Peyer's patch (tissue), 4 donors: ENCODE results near the gene UBIAD1. TPM values are rescaled to one million over a fixed set of nuclear protein-coding genes. Genes with fewer than 3 reads are reported as not detected.

Experiments used
- DNase-seq, 3 donors: peaks; one replicate each; pipeline ENCODE4 v3.0.0-alpha.2; 2017 to 2019
- H3K27ac ChIP-seq, 4 donors: fragments of 200-600 bp; sonication (generic); one replicate each; pipeline ENCODE4 v1.5.1; 2016 to 2019
- H3K27me3 ChIP-seq, 2 donors: fragments of 200-600 bp; sonication (generic); one replicate each; pipeline ENCODE4 v1.5.1; 2019
- H3K36me3 ChIP-seq, 3 donors: fragments of 200-600 bp; sonication (generic); one replicate each; pipeline ENCODE4 v1.5.1; 2016 to 2019
- H3K4me1 ChIP-seq, 4 donors: fragments of 200-600 bp; sonication (generic); one replicate each; pipeline ENCODE4 v1.5.1; 2016 to 2019
- H3K4me3 ChIP-seq, 4 donors: fragments of 200-600 bp; sonication (generic); 1 replicate in 3 of 4; 2 replicates in 1 of 4; pipeline ENCODE4 v1.5.1; 2016 to 2019; ENCODE audit warnings: mild to moderate bottlenecking in 1 of 4
- H3K9me3 ChIP-seq, 4 donors: fragments of 200-600 bp; sonication (generic); one replicate each; pipeline ENCODE4 v1.5.1; 2016 to 2019; ENCODE audit warnings: mild to moderate bottlenecking in 1 of 4
- CTCF ChIP-seq, 6 experiments: fragments of 450-650 bp in 4 of 6; fragments of 200-600 bp in 2 of 6; sonication (generic) in 1 of 6; IDR thresholded peaks; one replicate each; pipeline ENCODE4 v1.5.1; 2017 to 2019; ENCODE audit warnings: antibody characterized with exemption in 6 of 6, mild to moderate bottlenecking in 3 of 6, moderate library complexity in 1 of 6
- POLR2A ChIP-seq, 2 donors: fragments of 450-650 bp; IDR thresholded peaks; one replicate each; pipeline ENCODE4 v1.5.1; 2017; ENCODE audit warnings: antibody characterized with exemption in 2 of 2, mild to moderate bottlenecking in 2 of 2, moderate library complexity in 2 of 2
- total RNA-seq, 4 donors: library from RNA; depleted of rRNA; stranded (reverse); fragments of >200 nt; gene quantifications; one replicate each; pipeline ENCODE4 v1.1.0, GENCODE V29; 2016

UBIAD1 gene
- total RNA-seq, 4 donors from 2014 or later, result 7.5 to 18.2 (median 12.4) TPM

- TF ChIP-seq POLR2A (IDR thresholded peaks at IDR 0.05) (no peak), CTCF (IDR thresholded peaks at IDR 0.05) (no peak)
- H3K27me3 ChIP-seq, result no peaks in the 10 kb centered on the region
- no peaks in the 10 kb centered on the region for H3K9me3 ChIP-seq
- no peaks in the 10 kb centered on the region for H3K4me1 ChIP-seq
- H3K36me3 ChIP-seq, result no peaks in the 10 kb centered on the region
- H3K27ac ChIP-seq, result no peak overlapping the region
- no peak for DNase-seq
- H3K4me3 ChIP-seq, result no peak overlapping the region
Observed at GRCh38 chr1:11328444-11328843, 55.4 kb downstream of the UBIAD1 start.

GRCh38 chr1:11330411-11330810 is 57.4 kb downstream of the UBIAD1 start:
- no peaks in the 10 kb centered on the region for H3K9me3 ChIP-seq

GRCh38 chr1:11331036-11331944 is 58.3 kb downstream of the UBIAD1 start:
- Histone ChIP-seq H3K9me3 (no peaks in the 10 kb centered on the region), H3K4me3 (no peak overlapping the region), H3K36me3 (no peaks in the 10 kb centered on the region), H3K4me1 (no peaks in the 10 kb centered on the region), H3K27me3 (no peaks in the 10 kb centered on the region), H3K27ac (no peak overlapping the region)
- DNase-seq, result no peak
- TF ChIP-seq POLR2A (IDR thresholded peaks at IDR 0.05), result no peak
- TF ChIP-seq CTCF (IDR thresholded peaks at IDR 0.05), result no peak

More at GRCh38 chr1:11330411-11330810, 57.4 kb downstream of the UBIAD1 start:
- Histone ChIP-seq H3K4me1 (no peaks in the 10 kb centered on the region), H3K36me3 (no peaks in the 10 kb centered on the region), H3K27ac (no peak overlapping the region), H3K27me3 (no peaks in the 10 kb centered on the region), H3K4me3 (no peak overlapping the region)
- TF ChIP-seq POLR2A (IDR thresholded peaks at IDR 0.05), result no peak
- no peak for TF ChIP-seq CTCF (IDR thresholded peaks at IDR 0.05)
- no peak for DNase-seq

- H3K27ac ChIP-seq, result no peak overlapping the region
- DNase-seq, result no peak
- TF ChIP-seq POLR2A (IDR thresholded peaks at IDR 0.05) (no peak), CTCF (IDR thresholded peaks at IDR 0.05) (no peak)
- no peaks in the 10 kb centered on the region for H3K9me3 ChIP-seq
- no peaks in the 10 kb centered on the region for H3K4me1 ChIP-seq
- H3K36me3 ChIP-seq, result no peaks in the 10 kb centered on the region
- H3K27me3 ChIP-seq, result no peaks in the 10 kb centered on the region
- H3K4me3 ChIP-seq, result no peak overlapping the region
Observed at GRCh38 chr1:11331945-11332546, 59.0 kb downstream of the UBIAD1 start.

- H3K27me3 ChIP-seq, result no peaks in the 10 kb centered on the region
Observed at GRCh38 chr1:11333631-11334030, 60.6 kb downstream of the UBIAD1 start.

GRCh38 chr1:11334261-11334804 is 61.3 kb downstream of the UBIAD1 start:
- TF ChIP-seq POLR2A (IDR thresholded peaks at IDR 0.05), result no peak
- TF ChIP-seq CTCF (IDR thresholded peaks at IDR 0.05), result no peak
- H3K9me3 ChIP-seq, result no peaks in the 10 kb centered on the region
- peaks cover 0 to under 1% (median 0%) of the 10 kb centered on the region in 4 donors for H3K4me1 ChIP-seq
- no peak overlapping the region for H3K27ac ChIP-seq
- no peaks in the 10 kb centered on the region for H3K36me3 ChIP-seq
- DNase-seq, result no peak
- H3K4me3 ChIP-seq, result no peak overlapping the region
- H3K27me3 ChIP-seq, result no peaks in the 10 kb centered on the region

More at GRCh38 chr1:11333631-11334030, 60.6 kb downstream of the UBIAD1 start:
- Histone ChIP-seq H3K4me1 (no peaks in the 10 kb centered on the region), H3K4me3 (no peak overlapping the region), H3K27ac (no peak overlapping the region), H3K36me3 (no peaks in the 10 kb centered on the region), H3K9me3 (no peaks in the 10 kb centered on the region)
- DNase-seq, result no peak
- no peak for TF ChIP-seq POLR2A (IDR thresholded peaks at IDR 0.05)
